PC-9 (cell line): ENCODE results near the gene CHKB. TPM values are rescaled to one million over a fixed set of nuclear protein-coding genes. Genes with fewer than 3 reads are reported as not detected.

ENCODE experiments used
- BruUV-seq: library from RNA; stranded (reverse); fragments of 400-500 nt; replicated peaks from 2 replicates; lab custom pipeline; 2021; lab: Mats Ljungman, UMichigan
- CTCF ChIA-PET: fragments of 300-600 bp; sonication (Branson Sonifier 250); formaldehyde crosslinking; loops from one replicate; lab custom pipeline; 2022; ENCODE audit warnings: antibody characterized with exemption; lab: Charles Lee
- POLR2A ChIA-PET: fragments of 300-600 bp; sonication (Branson Sonifier 250); formaldehyde crosslinking; loops from one replicate; lab custom pipeline; 2022; ENCODE audit warnings: antibody characterized with exemption; ENCODE audit not compliant: unreplicated experiment; lab: Charles Lee
- DNase-seq, 2 experiments: peaks; one replicate each; pipeline versions ENCODE4 v3.0.0 to v3.0.0-alpha.2; 2015 to 2022; ENCODE audit warnings: mixed read lengths in 1 of 2
- H2AFZ ChIP-seq: fragments of 200-600 bp; sonication (generic); 2 replicates; pipeline ENCODE4 v1.8.1; 2017; ENCODE audit warnings: antibody characterized with exemption
- H3F3A ChIP-seq: fragments of 200-600 bp; sonication (generic); 2 replicates; pipeline ENCODE4 v1.8.1; 2017; ENCODE audit warnings: antibody characterized with exemption, mild to moderate bottlenecking, low read depth; ENCODE audit not compliant: insufficient read depth
- H3K27ac ChIP-seq: fragments of 200-600 bp; sonication (generic); 2 replicates; pipeline ENCODE4 v1.6.1; 2016; ENCODE audit warnings: mixed run types
- H3K27me3 ChIP-seq: fragments of 200-600 bp; sonication (generic); 2 replicates; pipeline ENCODE4 v1.6.1; 2016; ENCODE audit warnings: low read depth, mixed run types; ENCODE audit not compliant: insufficient read depth
- H3K36me3 ChIP-seq: fragments of 200-600 bp; sonication (generic); 2 replicates; pipeline ENCODE4 v1.6.1; 2016; ENCODE audit warnings: low read depth, mixed run types
- H3K4me1 ChIP-seq: fragments of 200-600 bp; sonication (generic); replicated peaks from 2 replicates; pipeline ENCODE4 v1.6.1; 2016; ENCODE audit warnings: mixed run types; ENCODE audit not compliant: insufficient read depth
- H3K4me2 ChIP-seq: fragments of 200-600 bp; sonication (generic); 2 replicates; pipeline ENCODE4 v1.6.1; 2017; ENCODE audit warnings: mixed run types
- H3K4me3 ChIP-seq: fragments of 200-600 bp; sonication (generic); 2 replicates; pipeline ENCODE4 v1.6.1; 2016; ENCODE audit warnings: mixed run types
- H3K79me2 ChIP-seq: fragments of 200-600 bp; sonication (generic); 2 replicates; pipeline ENCODE4 v1.6.1; 2017; ENCODE audit warnings: low read depth, mixed run types
- H3K9me2 ChIP-seq: fragments of 200-600 bp; sonication (generic); 2 replicates; pipeline ENCODE4 v1.8.1; 2017; ENCODE audit warnings: mild to moderate bottlenecking; ENCODE audit not compliant: insufficient read depth
- H3K9me3 ChIP-seq: fragments of 200-600 bp; sonication (generic); 2 replicates; pipeline ENCODE4 v1.8.1; 2016; ENCODE audit warnings: low read depth; ENCODE audit not compliant: insufficient read depth
- H4K20me1 ChIP-seq: fragments of 200-600 bp; sonication (generic); 2 replicates; pipeline ENCODE4 v1.8.1; 2017; ENCODE audit not compliant: insufficient read depth
- CTCF ChIP-seq: fragments of 200-600 bp; sonication (generic); conservative IDR thresholded peaks from 2 replicates; pipeline ENCODE4 v1.6.1; 2017; ENCODE audit warnings: mixed run types, antibody characterized with exemption, mild to moderate bottlenecking, moderate library complexity
- EZH2 ChIP-seq: fragments of 200-600 bp; sonication (generic); IDR thresholded peaks from 2 replicates; pipeline ENCODE4 v1.8.0; 2017; ENCODE audit warnings: antibody characterized with exemption, low read depth
- intact Hi-C: fragments of 100-400 bp; cut with micrococcal nuclease; formaldehyde crosslinking; loops from one replicate; pipeline ENCODE4 v1.10.0; 2022; ENCODE audit not compliant: unreplicated experiment
- total RNA-seq: library from RNA; stranded (reverse); gene quantifications from 2 replicates; pipeline ENCODE4 v1.2.3, GENCODE V29; 2021

Gene CHKB
- total RNA-seq, 1 experiment from 2014 or later: 60.0 TPM

- Histone ChIP-seq H3K36me3 (no peaks in the 10 kb centered on the region), H3K27ac (no peak overlapping the region), H3K4me3 (no peak overlapping the region), H4K20me1 (no peaks in the 10 kb centered on the region; the same call in 1 of the 2 replicates), H3K4me2 (no peak overlapping the region), H3K79me2 (no peaks in the 10 kb centered on the region), H3K9me3 (no peaks in the 10 kb centered on the region), H3F3A (peaks cover 12% of the 10 kb centered on the region; the same call in 1 of the 2 replicates), H2AFZ (no peak overlapping the region), H3K4me1 (no peaks in the 10 kb centered on the region), H3K9me2 (no peaks in the 10 kb centered on the region), H3K27me3 (peaks cover 82% of the 10 kb centered on the region)
- DNase-seq: no peak
- no peak for TF ChIP-seq EZH2
- no peak for TF ChIP-seq CTCF
- POLR2A ChIA-PET: no interaction called here
- intact Hi-C loops: no loop called here
- no TSS peak for BruUV-seq
- CTCF ChIA-PET: interaction anchor here (0.6 kb wide), 1 partner anchor 32 kb away, joined by 19 read pairs; no protein-coding TSS in a partner anchor
These were observed 22.5 kb upstream of the CHKB start for GRCh38 chr22:50605002-50605612.

GRCh38 chr22:50604256-50605001, 21.8 kb upstream of the CHKB start:
- no peak overlapping the region for H2AFZ ChIP-seq
- H3K27ac ChIP-seq: no peak overlapping the region
- intact Hi-C loops: no loop called here
- H3K36me3 ChIP-seq: no peaks in the 10 kb centered on the region
- no peak for DNase-seq
- no peak overlapping the region for H3K4me3 ChIP-seq
- no peaks in the 10 kb centered on the region for H3K4me1 ChIP-seq
- no peaks in the 10 kb centered on the region for H3K9me3 ChIP-seq
- H3K27me3 ChIP-seq: peaks cover 82% of the 10 kb centered on the region
- H3K4me2 ChIP-seq: no peak overlapping the region
- no peaks in the 10 kb centered on the region for H3K9me2 ChIP-seq
- POLR2A ChIA-PET: no interaction called here
- no peaks in the 10 kb centered on the region for H3K79me2 ChIP-seq
- BruUV-seq: no TSS peak
- CTCF ChIA-PET: interaction anchor here (0.6 kb wide), 1 partner anchor 33 kb away, joined by 19 read pairs; no protein-coding TSS in a partner anchor
- H4K20me1 ChIP-seq: no peaks in the 10 kb centered on the region; the same call in 1 of the 2 replicates
- H3F3A ChIP-seq: peaks cover 12% of the 10 kb centered on the region; the same call in 1 of the 2 replicates
- TF ChIP-seq EZH2 (no peak), CTCF (no peak)

GRCh38 chr22:50603511-50604255, 21.0 kb upstream of the CHKB start:
- Histone ChIP-seq H3F3A (peaks cover 12% of the 10 kb centered on the region; the same call in 1 of the 2 replicates), H3K27me3 (peaks cover 76% of the 10 kb centered on the region), H3K4me3 (no peak overlapping the region), H3K4me2 (no peak overlapping the region), H3K9me2 (no peaks in the 10 kb centered on the region), H3K9me3 (no peaks in the 10 kb centered on the region), H2AFZ (no peak overlapping the region), H3K79me2 (no peaks in the 10 kb centered on the region), H4K20me1 (no peaks in the 10 kb centered on the region; the same call in 1 of the 2 replicates), H3K27ac (no peak overlapping the region), H3K36me3 (no peaks in the 10 kb centered on the region), H3K4me1 (no peaks in the 10 kb centered on the region)
- intact Hi-C loops: no loop called here
- CTCF ChIA-PET: no interaction called here
- BruUV-seq: no TSS peak
- no peak for TF ChIP-seq EZH2
- no peak for TF ChIP-seq CTCF
- POLR2A ChIA-PET: no interaction called here
- DNase-seq: no peak
